ENCODE measurements around the gene FRMD1.

FRMD1 gene

GRCh38 chr6:168113226-168113625, 34.2 kb upstream of the FRMD1 start:
- H3K4me3 ChIP-seq (ENCODE audit: low read length) = no peak overlapping the region
- no peak for DNase-seq (ENCODE audit: low read depth)
- no peak for TF ChIP-seq CTCF (IDR thresholded peaks at IDR 0.05; ENCODE audit: insufficient read depth, low read depth, low read length, missing control alignments)

- no peak for TF ChIP-seq CTCF (IDR thresholded peaks at IDR 0.05; ENCODE audit: insufficient read depth, low read depth, low read length, missing control alignments)
- no peak for DNase-seq (ENCODE audit: low read depth)
- H3K4me3 ChIP-seq (ENCODE audit: low read length) = no peak overlapping the region
Measured at GRCh38 chr6:168111911-168112310, 32.9 kb upstream of the FRMD1 start.

- no peak for DNase-seq (ENCODE audit: low read depth)
- no peak overlapping the region for H3K4me3 ChIP-seq (ENCODE audit: low read length)
- TF ChIP-seq CTCF (IDR thresholded peaks at IDR 0.05; ENCODE audit: insufficient read depth, low read depth, low read length, missing control alignments) = no peak
Measured at GRCh38 chr6:168110437-168110836, 31.4 kb upstream of the FRMD1 start.

- no peak for DNase-seq (ENCODE audit: low read depth)
- H3K4me3 ChIP-seq (ENCODE audit: low read length) = no peak overlapping the region
- TF ChIP-seq CTCF (IDR thresholded peaks at IDR 0.05; ENCODE audit: insufficient read depth, low read depth, low read length, missing control alignments) = no peak
Measured at GRCh38 chr6:168109171-168109570, 30.2 kb upstream of the FRMD1 start.

GRCh38 chr6:168107191-168107983, 28.4 kb upstream of the FRMD1 start:
- TF ChIP-seq CTCF (IDR thresholded peaks at IDR 0.05; ENCODE audit: insufficient read depth, low read depth, low read length, missing control alignments) = no peak
- no peak overlapping the region for H3K4me3 ChIP-seq (ENCODE audit: low read length)
- no peak for DNase-seq (ENCODE audit: low read depth)

- no peak for TF ChIP-seq CTCF (IDR thresholded peaks at IDR 0.05; ENCODE audit: insufficient read depth, low read depth, low read length, missing control alignments)
- DNase-seq (ENCODE audit: low read depth) = no peak
- H3K4me3 ChIP-seq (ENCODE audit: low read length) = no peak overlapping the region
Measured at GRCh38 chr6:168106633-168107005, 27.6 kb upstream of the FRMD1 start.

All from epithelial cell of esophagus (primary cell).